Cardiac muscle cell (in vitro differentiated cells and primary cell): ENCODE measurements around the gene CCDC141. TPM values are rescaled to one million over a fixed set of nuclear protein-coding genes. Genes with fewer than 3 reads are reported as not detected.
"Not testable (repeated sequence)": the region's sequence is repeated elsewhere in the genome, so short reads cannot be mapped to it uniquely, and the experiment has no call there.

Experiments used
- DNase-seq, 2 donors: peaks; one replicate each; pipeline versions ENCODE4 v3.0.0 to v3.0.0-alpha.2; 2010 to 2017; ENCODE audit warnings: low read depth in 1 of 2, low spot score in 1 of 2
- H3K27ac ChIP-seq: fragments of 200-600 bp; sonication (generic); 2 replicates; pipeline ENCODE4 v1.5.1; 2016
- H3K27me3 ChIP-seq: fragments of 200-600 bp; sonication (generic); 2 replicates; pipeline ENCODE4 v1.6.0; 2016; ENCODE audit warnings: control low read depth
- H3K36me3 ChIP-seq: fragments of 200-600 bp; sonication (generic); 2 replicates; pipeline ENCODE4 v1.5.1; 2016; ENCODE audit warnings: control low read depth
- H3K4me1 ChIP-seq: fragments of 200-600 bp; sonication (generic); 2 replicates; pipeline ENCODE4 v1.8.1; 2017; ENCODE audit warnings: low read depth, mild to moderate bottlenecking, mixed run types
- H3K4me3 ChIP-seq: fragments of 200-600 bp; sonication (generic); 2 replicates; pipeline ENCODE4 v1.5.1; 2016; ENCODE audit warnings: mild to moderate bottlenecking
- H3K9me3 ChIP-seq: fragments of 200-600 bp; sonication (generic); 2 replicates; pipeline ENCODE4 v1.5.1; 2017; ENCODE audit warnings: low read depth, mild to moderate bottlenecking, control low read depth
- polyA plus RNA-seq: library from polyadenylated mRNA; unstranded; fragments of >200 nt; fragmentation: Nextera tagmentation; extraction: Ambion mirVana; gene quantifications from 2 replicates; pipeline ENCODE4 v1.2.1, GENCODE V29; 2016
- total RNA-seq: library from RNA; depleted of rRNA; stranded (reverse); fragments of >200 nt; gene quantifications from 2 replicates; pipeline ENCODE4 v1.2.3, GENCODE V29; 2016
- TF ChIP-seq, protein P1 (sequence below): IDR thresholded peaks from 2 replicates; pipeline ENCODE4 v1.5.1; 2012; ENCODE audit warnings: low read depth, mild to moderate bottlenecking, low read length

CCDC141 gene
- total and polyA plus RNA-seq, 2 experiments from 2014 or later: 134 to 213 TPM

GRCh38 chr2:179019260-179019659 is 30.7 kb downstream of the CCDC141 start:
- no peaks in the 10 kb centered on the region for H3K27me3 ChIP-seq
- DNase-seq: no peak
- H3K36me3 ChIP-seq: peaks cover 4% of the 10 kb centered on the region
- no peak overlapping the region for H3K4me3 ChIP-seq
- TF ChIP-seq, protein P1, sequence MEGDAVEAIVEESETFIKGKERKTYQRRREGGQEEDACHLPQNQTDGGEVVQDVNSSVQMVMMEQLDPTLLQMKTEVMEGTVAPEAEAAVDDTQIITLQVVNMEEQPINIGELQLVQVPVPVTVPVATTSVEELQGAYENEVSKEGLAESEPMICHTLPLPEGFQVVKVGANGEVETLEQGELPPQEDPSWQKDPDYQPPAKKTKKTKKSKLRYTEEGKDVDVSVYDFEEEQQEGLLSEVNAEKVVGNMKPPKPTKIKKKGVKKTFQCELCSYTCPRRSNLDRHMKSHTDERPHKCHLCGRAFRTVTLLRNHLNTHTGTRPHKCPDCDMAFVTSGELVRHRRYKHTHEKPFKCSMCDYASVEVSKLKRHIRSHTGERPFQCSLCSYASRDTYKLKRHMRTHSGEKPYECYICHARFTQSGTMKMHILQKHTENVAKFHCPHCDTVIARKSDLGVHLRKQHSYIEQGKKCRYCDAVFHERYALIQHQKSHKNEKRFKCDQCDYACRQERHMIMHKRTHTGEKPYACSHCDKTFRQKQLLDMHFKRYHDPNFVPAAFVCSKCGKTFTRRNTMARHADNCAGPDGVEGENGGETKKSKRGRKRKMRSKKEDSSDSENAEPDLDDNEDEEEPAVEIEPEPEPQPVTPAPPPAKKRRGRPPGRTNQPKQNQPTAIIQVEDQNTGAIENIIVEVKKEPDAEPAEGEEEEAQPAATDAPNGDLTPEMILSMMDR: no peak
- no peaks in the 10 kb centered on the region for H3K9me3 ChIP-seq
- no peak overlapping the region for H3K27ac ChIP-seq
- peaks cover 34% of the 10 kb centered on the region for H3K4me1 ChIP-seq

DNA sequence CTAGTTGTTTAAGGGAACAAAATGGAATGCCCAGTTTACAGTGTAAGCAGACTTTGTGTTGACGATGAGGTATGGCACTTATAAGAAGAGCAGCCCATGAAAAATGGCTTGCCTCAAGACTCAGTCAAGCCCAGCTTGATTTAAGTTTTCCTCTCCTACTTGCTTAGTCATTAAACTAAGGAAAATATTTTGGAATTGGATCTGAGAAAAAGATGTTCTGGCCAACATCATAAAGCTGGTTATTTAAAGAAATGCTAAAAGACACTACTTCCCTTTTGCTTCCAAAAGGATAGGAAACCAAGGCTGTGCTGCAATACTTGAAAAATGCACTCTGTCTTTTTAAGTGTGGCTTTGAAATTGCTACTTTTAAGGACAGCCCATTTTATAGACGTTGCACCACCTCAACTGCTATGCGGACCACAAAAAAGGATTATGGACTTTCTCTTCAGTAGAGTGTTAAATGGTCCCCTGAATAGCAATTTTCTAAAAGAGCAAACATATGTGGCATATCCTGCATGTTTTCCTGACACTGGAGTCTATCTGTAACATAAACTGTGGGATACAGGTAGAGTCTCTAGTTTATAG is 32.1 kb downstream of the CCDC141 start:
- DNase-seq: no peak
- Histone ChIP-seq H3K27ac (peak overlapping the region; percentile 68), H3K4me1 (peaks cover 28% of the 10 kb centered on the region), H3K36me3 (peaks cover 1% of the 10 kb centered on the region), H3K4me3 (no peak overlapping the region), H3K9me3 (no peaks in the 10 kb centered on the region), H3K27me3 (no peaks in the 10 kb centered on the region)
- TF ChIP-seq, protein P1: no peak

GRCh38 chr2:179014189-179014588 is 35.7 kb downstream of the CCDC141 start:
- H3K36me3 ChIP-seq, H3K27me3 ChIP-seq, H3K27ac ChIP-seq, H3K9me3 ChIP-seq, DNase-seq, H3K4me3 ChIP-seq: not testable (repeated sequence)
- H3K4me1 ChIP-seq: peaks cover 20% of the 10 kb centered on the region

GRCh38 chr2:179005976-179006375 is 44.0 kb downstream of the CCDC141 start:
- peaks cover 34% of the 10 kb centered on the region for H3K4me1 ChIP-seq
- no peak overlapping the region for H3K27ac ChIP-seq
- peaks cover 4% of the 10 kb centered on the region for H3K36me3 ChIP-seq
- H3K4me3 ChIP-seq: no peak overlapping the region
- TF ChIP-seq, protein P1: no peak
- no peaks in the 10 kb centered on the region for H3K9me3 ChIP-seq
- DNase-seq: no peak
- H3K27me3 ChIP-seq: no peaks in the 10 kb centered on the region

GRCh38 chr2:178999476-178999875 is 50.5 kb downstream of the CCDC141 start:
- no peaks in the 10 kb centered on the region for H3K9me3 ChIP-seq
- H3K27ac ChIP-seq: peak overlapping the region; percentile 31
- TF ChIP-seq, protein P1: no peak
- H3K4me3 ChIP-seq: no peak overlapping the region
- H3K27me3 ChIP-seq: no peaks in the 10 kb centered on the region
- DNase-seq: no peak
- peaks cover 12% of the 10 kb centered on the region for H3K36me3 ChIP-seq
- peaks cover 4% of the 10 kb centered on the region for H3K4me1 ChIP-seq

DNA sequence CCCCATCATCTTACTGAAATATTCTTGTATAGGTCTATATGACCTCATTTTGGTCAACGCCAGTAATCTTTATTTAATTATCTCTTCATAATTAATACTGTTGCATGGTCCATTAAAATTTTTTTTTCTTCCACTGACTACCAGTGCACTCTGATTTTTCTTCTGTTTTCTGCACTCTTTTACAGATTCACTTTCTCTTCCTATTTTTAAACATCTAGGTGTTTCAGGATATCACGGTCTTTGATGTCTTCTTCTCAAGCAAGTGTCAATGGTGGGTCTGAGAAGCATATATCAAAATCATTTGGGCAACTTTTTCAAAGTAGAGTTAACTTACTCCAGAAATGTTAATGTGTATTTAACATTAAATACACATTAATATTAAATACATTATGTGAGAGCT is 51.4 kb downstream of the CCDC141 start:
- TF ChIP-seq, protein P1: no peak
- Histone ChIP-seq H3K36me3 (peaks cover 12% of the 10 kb centered on the region), H3K27me3 (no peaks in the 10 kb centered on the region), H3K9me3 (no peaks in the 10 kb centered on the region), H3K4me1 (peaks cover 4% of the 10 kb centered on the region), H3K27ac (no peak overlapping the region), H3K4me3 (no peak overlapping the region)
- DNase-seq: no peak
